IPS DF 6.9 (cell line): ENCODE results near the gene GAS7.
"Not testable (repeated sequence)": the region's sequence is repeated elsewhere in the genome, so short reads cannot be mapped to it uniquely, and the experiment has no call there.

Experiments
- DNase-seq: peaks from one replicate; pipeline ENCODE4 v3.0.0-alpha.2; 2013; ENCODE audit warnings: low read depth, low spot score
- H3K27ac ChIP-seq: one replicate; pipeline ENCODE4 v1.5.1; 2013; ENCODE audit warnings: low read length, control low read depth
- H3K27me3 ChIP-seq: 2 replicates; pipeline ENCODE4 v1.6.1; 2013; ENCODE audit warnings: mild to moderate bottlenecking, low read length; ENCODE audit not compliant: control insufficient read depth, insufficient read depth
- H3K36me3 ChIP-seq: 2 replicates; pipeline ENCODE4 v1.6.1; 2013; ENCODE audit warnings: low read length; ENCODE audit not compliant: control insufficient read depth, insufficient read depth
- H3K4me1 ChIP-seq: 2 replicates; pipeline ENCODE4 v1.6.1; 2013; ENCODE audit warnings: low read length; ENCODE audit not compliant: control insufficient read depth, insufficient read depth
- H3K4me3 ChIP-seq: 2 replicates; pipeline ENCODE4 v1.5.1; 2013; ENCODE audit warnings: mild to moderate bottlenecking, low read length
- H3K9me3 ChIP-seq: 2 replicates; pipeline ENCODE4 v1.6.1; 2013; ENCODE audit warnings: low read length, inconsistent platforms; ENCODE audit not compliant: control insufficient read depth, insufficient read depth
- WGBS: extraction: QIAGEN DNeasy Blood & Tissue Kit; methylation state at CpG from one replicate; pipeline ENCODE4 v1.1.7; 2013; ENCODE audit warnings: mixed read lengths, missing lambda C conversion rate; ENCODE audit not compliant: insufficient read length, insufficient coverage; 5-methylcytosine and 5-hydroxymethylcytosine counted together

The GAS7 gene

DNA sequence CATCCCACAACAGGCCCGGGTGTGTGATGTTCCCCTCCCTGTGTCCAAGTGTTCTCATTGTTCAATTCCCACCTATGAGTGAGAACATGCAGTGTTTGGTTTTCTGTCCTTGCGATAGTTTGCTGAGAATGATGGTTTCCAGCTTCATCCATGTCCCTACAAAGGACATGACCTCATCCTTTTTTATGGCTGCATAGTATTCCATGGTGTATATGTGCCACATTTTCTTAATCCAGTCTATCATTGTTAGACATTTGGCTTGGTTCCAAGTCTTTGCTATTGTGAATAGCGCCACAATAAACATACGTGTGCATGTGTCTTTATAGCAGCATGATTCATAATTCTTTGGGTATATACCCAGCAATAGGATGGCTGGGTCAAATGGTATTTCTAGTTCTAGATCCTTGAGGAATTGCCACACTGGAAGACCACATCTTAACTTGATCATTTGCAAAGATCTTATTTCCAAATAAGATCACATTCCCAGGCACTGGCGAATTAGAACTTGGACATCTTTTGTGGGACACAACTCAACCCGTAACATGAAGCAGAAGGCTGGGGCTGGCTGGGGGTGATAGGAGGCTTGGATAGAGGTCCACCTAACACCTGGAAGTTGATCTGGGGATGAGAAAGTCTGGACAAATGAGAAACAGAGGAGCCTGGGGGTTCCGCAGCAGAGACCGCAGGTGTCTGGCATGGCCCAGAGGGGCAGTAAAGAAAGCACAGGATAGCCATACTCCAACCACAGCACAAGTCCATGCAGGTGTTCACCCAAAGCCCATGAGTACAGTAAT lies 195.6 kb downstream of the GAS7 start:
- not testable (repeated sequence) for H3K9me3 ChIP-seq, H3K27me3 ChIP-seq, H3K4me3 ChIP-seq, H3K4me1 ChIP-seq, DNase-seq, H3K27ac ChIP-seq, H3K36me3 ChIP-seq
- WGBS = no CpG with 5 or more reads among the region's 8 CpGs

DNA sequence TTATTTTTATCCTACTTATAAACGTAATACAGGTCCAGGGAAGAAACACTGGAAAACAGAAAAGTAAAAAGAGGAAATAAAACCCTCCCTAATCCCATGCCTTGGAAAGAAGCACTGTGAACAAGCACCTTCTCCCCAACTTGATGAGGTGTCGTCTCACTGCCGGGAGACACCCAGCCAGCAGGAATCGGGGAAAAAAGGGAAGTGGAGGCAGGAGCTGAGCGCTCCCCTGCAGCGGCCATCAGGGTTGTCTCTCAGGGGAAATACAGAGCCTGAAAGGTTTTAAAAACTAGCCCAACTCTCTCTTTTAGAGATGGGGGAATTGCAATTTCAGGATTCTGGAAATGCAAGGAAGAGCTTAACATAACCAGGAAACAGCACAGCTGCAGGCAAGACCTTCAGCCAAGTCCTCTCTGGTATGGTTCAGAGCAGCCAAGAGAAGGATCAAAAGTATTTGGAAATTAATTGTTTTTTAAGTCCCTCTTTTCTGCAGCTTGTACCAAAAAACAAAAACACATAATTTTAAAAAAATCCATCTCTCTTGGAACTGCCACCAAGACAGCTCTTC lies 197.0 kb downstream of the GAS7 start:
- H3K9me3 ChIP-seq = no peaks in the 10 kb centered on the region
- H3K36me3 ChIP-seq = no peaks in the 10 kb centered on the region
- no peak overlapping the region for H3K4me3 ChIP-seq
- H3K27me3 ChIP-seq = no peaks in the 10 kb centered on the region
- H3K4me1 ChIP-seq = no peaks in the 10 kb centered on the region
- no peak overlapping the region for H3K27ac ChIP-seq
- no CpG with 5 or more reads among the region's 6 CpGs for WGBS
- no peak for DNase-seq

DNA sequence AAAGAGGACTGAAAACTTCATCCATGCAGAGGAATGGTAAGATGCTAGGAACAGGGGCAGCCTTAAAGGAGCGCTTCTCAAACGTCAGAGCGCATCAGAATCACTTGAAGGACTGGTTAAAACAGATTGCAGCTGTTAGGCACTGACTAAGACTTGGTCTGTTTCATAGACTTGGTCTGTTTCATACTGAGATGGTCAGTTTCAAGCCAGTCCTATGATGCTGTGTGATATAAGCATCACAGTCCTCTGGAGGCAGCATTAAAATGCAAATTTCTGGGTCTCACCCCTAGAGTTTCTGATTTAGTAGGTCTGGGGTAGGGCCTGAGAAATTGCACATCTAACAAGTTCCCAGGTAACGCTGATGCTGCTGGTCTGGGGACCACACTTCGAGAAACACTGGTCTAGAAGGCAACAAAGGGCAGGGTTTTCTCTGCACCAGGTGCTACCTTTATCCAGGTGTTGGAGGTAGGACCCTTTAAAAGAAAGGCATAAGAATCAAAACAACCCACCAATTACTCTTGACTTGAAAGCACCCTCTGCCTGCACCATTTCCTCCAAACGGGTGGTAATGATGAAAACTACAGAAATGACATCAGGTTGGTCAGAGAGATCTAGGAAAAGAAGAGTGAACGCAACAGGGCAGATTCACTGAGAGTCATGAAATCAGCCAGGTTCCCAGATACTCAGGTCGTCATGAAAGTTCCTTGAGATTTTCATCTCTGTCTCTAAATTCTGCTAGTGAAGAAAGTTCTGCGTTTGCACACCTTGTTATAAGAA lies 198.3 kb downstream of the GAS7 start:
- Histone ChIP-seq H3K27me3 (no peaks in the 10 kb centered on the region), H3K27ac (no peak overlapping the region), H3K36me3 (no peaks in the 10 kb centered on the region), H3K9me3 (no peaks in the 10 kb centered on the region), H3K4me3 (no peak overlapping the region), H3K4me1 (no peaks in the 10 kb centered on the region)
- DNase-seq = no peak
- no CpG with 5 or more reads among the region's 9 CpGs for WGBS

DNA sequence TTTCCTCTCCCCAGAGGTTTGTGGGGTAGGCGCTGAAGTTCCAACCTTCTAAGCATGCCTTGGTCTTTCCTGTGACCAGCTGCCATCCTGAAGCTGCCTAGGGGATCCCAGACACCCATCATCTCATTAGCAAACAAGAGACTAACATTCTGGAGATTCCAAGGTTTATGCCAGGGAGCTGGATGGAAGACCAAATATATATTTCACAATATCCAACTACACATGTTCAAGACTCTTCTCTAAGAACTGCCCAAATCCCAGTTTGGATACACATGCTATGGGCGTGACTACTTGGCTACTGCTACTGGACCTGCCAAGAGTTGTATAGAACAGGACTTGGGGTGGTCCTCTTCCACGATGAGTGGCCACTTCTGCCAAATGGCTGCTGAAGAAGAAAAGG lies 200.3 kb downstream of the GAS7 start:
- WGBS = no CpG with 5 or more reads among the region's 3 CpGs
- no peaks in the 10 kb centered on the region for H3K4me1 ChIP-seq
- H3K27ac ChIP-seq = no peak overlapping the region
- no peak overlapping the region for H3K4me3 ChIP-seq
- no peak for DNase-seq
- H3K36me3 ChIP-seq = no peaks in the 10 kb centered on the region
- no peaks in the 10 kb centered on the region for H3K9me3 ChIP-seq
- no peaks in the 10 kb centered on the region for H3K27me3 ChIP-seq

DNA sequence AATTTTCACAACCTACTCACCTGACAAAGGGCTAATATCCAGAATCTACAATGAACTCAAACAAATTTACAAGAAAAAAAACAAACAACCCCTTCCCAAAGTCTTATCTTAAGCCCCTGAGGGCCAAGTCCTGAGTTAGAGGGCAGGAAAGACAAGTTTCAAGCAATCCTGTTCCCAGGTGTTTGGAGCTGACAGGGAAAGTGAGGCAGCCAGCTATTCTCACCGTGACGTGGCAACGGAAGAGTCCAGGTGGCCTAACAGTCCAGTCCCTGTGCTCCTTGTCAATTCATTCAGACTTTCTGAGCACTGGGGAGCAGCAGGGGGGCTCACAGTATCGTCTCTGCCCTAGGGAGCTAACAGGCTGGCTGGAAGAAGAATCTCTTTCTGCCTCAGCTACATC lies 203.6 kb downstream of the GAS7 start:
- no peak for DNase-seq
- no peaks in the 10 kb centered on the region for H3K36me3 ChIP-seq
- no peaks in the 10 kb centered on the region for H3K9me3 ChIP-seq
- no peak overlapping the region for H3K4me3 ChIP-seq
- WGBS = no CpG with 5 or more reads among the region's 4 CpGs
- H3K4me1 ChIP-seq = no peaks in the 10 kb centered on the region
- no peak overlapping the region for H3K27ac ChIP-seq
- H3K27me3 ChIP-seq = no peaks in the 10 kb centered on the region

DNA sequence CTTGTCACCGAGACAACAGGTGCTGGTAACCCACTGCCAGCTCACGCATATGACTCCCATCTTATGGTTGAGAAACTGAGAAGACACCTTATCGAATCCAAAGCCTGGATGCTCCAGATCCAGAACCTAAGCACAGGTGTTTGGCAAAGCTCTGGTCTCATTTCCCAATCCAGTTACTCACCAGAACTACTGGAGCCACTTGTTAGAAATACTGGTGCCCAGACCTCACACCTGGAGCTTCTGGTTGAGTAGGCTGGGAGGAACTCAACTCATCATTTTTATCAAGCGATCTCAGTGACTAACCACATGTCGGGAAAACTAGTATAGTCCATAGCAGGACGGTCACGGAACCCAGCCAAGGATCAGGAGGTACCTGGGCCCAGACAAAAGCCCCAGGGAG lies 206.6 kb downstream of the GAS7 start:
- H3K9me3 ChIP-seq = no peaks in the 10 kb centered on the region
- no peak overlapping the region for H3K27ac ChIP-seq
- no peak for DNase-seq
- no CpG with 5 or more reads among the region's 7 CpGs for WGBS
- peaks cover 1% of the 10 kb centered on the region; the same call in 1 of the 2 replicates for H3K4me1 ChIP-seq
- no peaks in the 10 kb centered on the region for H3K27me3 ChIP-seq
- no peaks in the 10 kb centered on the region for H3K36me3 ChIP-seq
- H3K4me3 ChIP-seq = no peak overlapping the region

DNA sequence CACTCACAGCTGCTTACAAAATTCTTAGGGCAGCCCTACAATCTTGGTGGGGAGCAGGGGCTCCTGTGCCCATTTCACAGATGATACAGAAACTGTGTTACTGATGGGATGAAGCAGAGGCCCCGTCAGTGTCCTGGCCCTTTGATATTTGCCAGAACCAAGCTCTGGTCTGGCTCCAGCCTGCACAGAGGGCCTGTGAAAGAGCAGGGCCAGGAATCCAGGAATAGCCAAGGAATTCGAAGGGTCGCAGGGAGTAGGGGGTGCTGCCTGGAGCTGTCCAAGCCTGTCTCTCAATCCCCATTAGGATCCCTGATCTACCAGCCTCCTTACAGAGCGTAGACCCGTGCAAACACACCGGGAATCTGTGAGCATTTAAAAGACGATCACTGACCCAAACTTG lies 207.1 kb downstream of the GAS7 start:
- Histone ChIP-seq H3K4me3 (no peak overlapping the region), H3K27ac (no peak overlapping the region), H3K9me3 (no peaks in the 10 kb centered on the region), H3K4me1 (peaks cover 1% of the 10 kb centered on the region; the same call in 1 of the 2 replicates), H3K36me3 (no peaks in the 10 kb centered on the region), H3K27me3 (no peaks in the 10 kb centered on the region)
- no CpG with 5 or more reads among the region's 7 CpGs for WGBS
- DNase-seq = no peak

DNA sequence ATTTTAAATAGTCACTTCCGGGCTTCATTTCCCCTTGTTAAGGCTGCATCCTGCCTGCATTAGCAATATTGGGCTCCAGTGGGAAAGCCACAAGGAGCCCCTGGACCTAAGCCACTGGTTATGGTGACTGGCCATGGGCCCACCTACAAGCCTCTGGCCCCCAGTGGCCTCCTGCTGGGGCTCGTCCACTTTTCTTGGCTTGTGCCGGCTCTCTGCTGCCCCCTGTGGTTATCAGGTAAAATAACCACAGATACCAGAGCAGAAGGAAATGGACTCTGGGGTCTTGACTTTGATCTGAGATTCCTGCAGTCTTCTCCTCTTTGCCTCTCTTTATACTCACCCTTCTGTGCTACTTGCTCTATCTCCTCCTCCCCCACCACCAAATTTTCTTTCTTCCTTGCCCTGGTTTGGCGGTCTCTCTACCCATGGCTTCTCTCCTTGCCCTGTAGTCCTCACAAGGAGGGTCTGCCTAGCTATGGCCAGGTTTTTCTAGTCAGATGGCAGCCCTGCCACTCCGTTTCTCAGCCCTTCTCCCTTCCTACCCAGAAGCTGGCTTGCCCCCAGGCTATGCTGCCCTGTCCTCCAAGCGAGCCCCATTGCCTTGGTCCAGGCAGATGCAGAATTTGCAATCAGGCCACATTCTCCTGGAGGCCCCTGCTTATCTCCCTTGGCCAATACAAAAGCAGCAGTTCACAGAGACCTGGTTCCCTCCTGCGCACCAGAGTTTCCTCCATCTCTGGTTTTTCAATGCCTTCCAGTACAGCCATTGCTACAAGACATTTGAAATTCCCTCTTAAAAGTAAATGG lies 210.4 kb downstream of the GAS7 start:
- Histone ChIP-seq H3K27ac (no peak overlapping the region), H3K4me3 (no peak overlapping the region), H3K27me3 (no peaks in the 10 kb centered on the region), H3K4me1 (peaks cover 1% of the 10 kb centered on the region; the same call in 1 of the 2 replicates), H3K36me3 (no peaks in the 10 kb centered on the region), H3K9me3 (no peaks in the 10 kb centered on the region)
- WGBS = no CpG with 5 or more reads among the region's 7 CpGs
- peak; percentile 22 for DNase-seq

DNA sequence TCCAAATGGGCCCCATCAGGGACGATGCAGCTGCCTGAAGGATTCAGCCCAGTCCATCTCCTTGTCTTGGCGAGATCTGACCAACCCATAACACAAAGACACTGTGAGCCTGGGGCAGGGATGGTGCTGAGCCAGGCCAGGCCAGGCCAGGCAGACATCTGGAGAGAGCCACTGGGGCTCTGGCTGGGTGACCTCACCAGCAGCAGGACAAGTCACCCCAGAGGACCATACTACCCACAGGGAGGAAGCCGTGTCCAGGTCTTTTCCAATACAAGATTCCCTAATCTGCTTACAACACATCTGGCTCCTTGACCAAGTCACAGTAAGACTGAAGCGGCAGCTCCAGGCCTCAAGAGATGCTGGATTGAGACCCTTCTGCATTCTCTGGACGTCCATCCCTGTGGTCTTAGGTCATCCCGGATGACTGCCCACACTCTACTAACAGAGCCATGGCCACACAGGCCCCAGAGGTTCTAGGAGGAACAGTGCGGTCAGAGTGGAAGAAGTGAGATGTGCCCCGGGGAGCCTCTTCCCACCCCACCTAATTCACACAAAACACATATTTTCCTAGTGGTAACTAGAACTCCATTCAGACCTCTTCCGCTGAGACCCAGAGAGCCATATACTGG lies 211.5 kb downstream of the GAS7 start:
- DNase-seq = no peak
- Histone ChIP-seq H3K4me1 (peaks cover 1% of the 10 kb centered on the region; the same call in 1 of the 2 replicates), H3K36me3 (no peaks in the 10 kb centered on the region), H3K27me3 (no peaks in the 10 kb centered on the region), H3K9me3 (no peaks in the 10 kb centered on the region), H3K27ac (no peak overlapping the region), H3K4me3 (no peak overlapping the region)
- no CpG with 5 or more reads among the region's 9 CpGs for WGBS

DNA sequence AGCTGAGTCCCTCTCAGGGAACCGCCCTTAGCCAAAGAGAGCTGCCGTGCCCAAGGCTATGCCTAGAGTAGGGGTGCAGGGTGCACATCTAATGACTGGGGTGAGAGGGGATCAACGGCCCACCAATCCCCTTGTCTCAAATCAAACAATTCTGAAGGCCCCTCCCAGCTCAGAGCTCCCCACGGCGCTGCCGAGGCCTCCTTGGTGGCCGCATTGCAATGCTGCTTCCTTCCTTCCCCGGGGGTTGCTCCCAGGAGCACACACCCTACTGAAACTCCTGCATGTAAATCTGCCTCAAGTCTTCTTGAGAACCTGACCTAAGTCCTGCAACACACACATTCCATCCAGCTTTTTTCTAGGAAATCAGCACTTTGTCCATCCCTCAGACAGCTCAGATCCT lies 212.8 kb downstream of the GAS7 start:
- Histone ChIP-seq H3K27ac (no peak overlapping the region), H3K27me3 (no peaks in the 10 kb centered on the region), H3K4me3 (no peak overlapping the region), H3K36me3 (no peaks in the 10 kb centered on the region), H3K4me1 (peaks cover 1% of the 10 kb centered on the region; the same call in 1 of the 2 replicates), H3K9me3 (no peaks in the 10 kb centered on the region)
- no peak for DNase-seq
- no CpG with 5 or more reads among the region's 8 CpGs for WGBS
